GM12878 (cell line): Measurements from ENCODE around the gene HIVEP3. TPM values are rescaled to one million over a fixed set of nuclear protein-coding genes. Genes with fewer than 3 reads are reported as not detected.

ENCODE experiments used
- ATF3 ChIP-seq: IDR thresholded peaks from 2 replicates; pipeline ENCODE4 v1.6.1; 2011; ENCODE audit warnings: low read depth, mild to moderate bottlenecking, low read length, moderate library complexity, borderline replicate concordance; ENCODE audit errors: extremely low read depth
- EP300 ChIP-seq, 2 experiments: fragments of 150-350 bp in 1 of 2; IDR thresholded peaks; 2 replicates each; pipeline ENCODE4 v1.6.1; 2011 to 2012; ENCODE audit warnings: low read depth in 2 of 2, low read length in 2 of 2, borderline replicate concordance in 1 of 2, improper control_type of control experiment in 1 of 2, inconsistent platforms in 1 of 2; ENCODE audit not compliant: control insufficient read depth in 1 of 2
- HDAC2 ChIP-seq: fragments of 200-600 bp; sonication (generic); IDR thresholded peaks from 2 replicates; pipeline ENCODE4 v1.6.1; 2017
- IKZF2 ChIP-seq, 2 experiments: fragments of 450-650 bp; IDR thresholded peaks; 2 replicates each; pipeline ENCODE4 v1.6.1; 2017; ENCODE audit warnings: mild to moderate bottlenecking in 2 of 2, moderate library complexity in 2 of 2
- IRF4 ChIP-seq: IDR thresholded peaks from 2 replicates; pipeline ENCODE4 v1.6.1; 2011; ENCODE audit warnings: low read depth, low read length
- JUNB ChIP-seq: IDR thresholded peaks from 2 replicates; pipeline ENCODE4 v1.6.1; 2016; ENCODE audit warnings: antibody characterized with exemption, mild to moderate bottlenecking
- MTA2 ChIP-seq: fragments of 450-650 bp; IDR thresholded peaks from 2 replicates; pipeline ENCODE4 v1.6.1; 2016; ENCODE audit warnings: low read depth, mild to moderate bottlenecking, moderate library complexity
- NKRF ChIP-seq: fragments of 450-650 bp; conservative IDR thresholded peaks from 2 replicates; pipeline ENCODE4 v1.6.1; 2017; ENCODE audit warnings: mild to moderate bottlenecking, moderate library complexity
- POLR2AphosphoS5 ChIP-seq: IDR thresholded peaks from 2 replicates; pipeline ENCODE4 v1.6.1; 2011; ENCODE audit warnings: mild to moderate bottlenecking, low read length, inconsistent platforms
- RCOR1 ChIP-seq: conservative IDR thresholded peaks from 2 replicates; pipeline ENCODE4 v1.6.1; 2012; ENCODE audit warnings: low read depth, low read length, improper control_type of control experiment
- REST ChIP-seq: IDR thresholded peaks from 2 replicates; pipeline ENCODE4 v1.6.1; 2012; ENCODE audit warnings: mild to moderate bottlenecking, low read depth, low read length
- SMC3 ChIP-seq: IDR thresholded peaks from 2 replicates; pipeline ENCODE4 v1.6.1; 2011; ENCODE audit warnings: low read length, improper control_type of control experiment, borderline replicate concordance
- STAT1 ChIP-seq: fragments of 450-650 bp; conservative IDR thresholded peaks from 2 replicates; pipeline ENCODE4 v1.6.1; 2014; ENCODE audit warnings: antibody characterized with exemption, mild to moderate bottlenecking
- polyA plus RNA-seq, 11 experiments: library from polyadenylated mRNA; depleted of rRNA in 4 of 11; unstranded in 6 of 11; stranded (reverse) in 5 of 11; fragments of >200 nt; fragmentation: Nextera tagmentation in 4 of 11; fragmentation: Illumina TruSeq in 1 of 11; extraction: Ambion mirVana in 4 of 11; extraction: Trizol in 1 of 11; gene quantifications; 1 replicate in 1 of 11; 2 replicates in 10 of 11; pipeline versions ENCODE4 v1.2.1 to v1.2.3, GENCODE V29; 2011 to 2016; ENCODE audit warnings: inconsistent platforms in 2 of 11, missing spikeins in 2 of 11, low read depth in 1 of 11
- total RNA-seq, 4 experiments: library from RNA; depleted of rRNA in 3 of 4; stranded (reverse); fragments of >200 nt in 3 of 4; fragmentation: Illumina TruSeq in 1 of 4; extraction: Trizol in 1 of 4; gene quantifications; 2 replicates each; pipeline versions ENCODE4 v1.2.1 to v1.2.3, GENCODE V29; 2013 to 2021

Gene HIVEP3
- total and polyA plus RNA-seq, 10 of the 15 experiments (the other 5 are each of a cell fraction or from before 2014, with no cell fraction given) = 1.8 to 13.6 (median 3.8) TPM

- TF ChIP-seq STAT1 (peak; percentile 23; the same call in 1 of the 2 replicates), JUNB (no peak), SMC3 (peak; percentile 51; the same call in 1 of the 2 replicates), IKZF2 (IDR thresholded peaks at IDR 0.05) (peak in 1 of 2 experiments; percentile 21; a peak in 1 of 4 replicates), IRF4 (0 out of 2 replicates have a peak, but pooled peaks have one; percentile 48), HDAC2 (no peak), REST (no peak), MTA2 (peak; percentile 28; the same call in 1 of the 2 replicates), EP300 (IDR thresholded peaks at IDR 0.05; ENCODE audit: borderline replicate concordance in 1 of 2, control insufficient read depth in 1 of 2, low read depth in 2 of 2, low read length in 2 of 2) (peak; percentile 4 to 26; a peak in 1 of 4 replicates), RCOR1 (peak; percentile 60; the same call in 1 of the 2 replicates), POLR2AphosphoS5 (peak; percentile 58; the same call in 1 of the 2 replicates), ATF3 (no peak), NKRF (no peak)
These were observed 27.4 kb downstream of the HIVEP3 start (continued) for GRCh38 chr1:41891199-41891896.
